Mesendoderm (in vitro differentiated cells): ENCODE data around the gene DIRAS2.

Source experiments
- DNase-seq: peaks from one replicate; pipeline ENCODE4 v3.0.0; 2013
- H2AK5ac ChIP-seq: 2 replicates; pipeline ENCODE4 v1.6.1; 2013; ENCODE audit warnings: low read length, inconsistent platforms
- H2BK120ac ChIP-seq: 2 replicates; pipeline ENCODE4 v1.6.1; 2013; ENCODE audit warnings: low read depth, mild to moderate bottlenecking, low read length, moderate library complexity, mixed read lengths
- H2BK15ac ChIP-seq: replicated peaks from 2 replicates; pipeline ENCODE4 v1.6.1; 2013; ENCODE audit warnings: low read depth, mild to moderate bottlenecking, moderate library complexity
- H2BK5ac ChIP-seq: 2 replicates; pipeline ENCODE4 v1.6.1; 2013; ENCODE audit warnings: low read length, inconsistent platforms
- H3K18ac ChIP-seq: 2 replicates; pipeline ENCODE4 v1.6.1; 2013; ENCODE audit warnings: mild to moderate bottlenecking, low read length, mixed read lengths
- H3K23ac ChIP-seq: one replicate; pipeline ENCODE4 v1.6.1; 2013; ENCODE audit warnings: low read length
- H3K27ac ChIP-seq: 2 replicates; pipeline ENCODE4 v1.5.1; 2013; ENCODE audit warnings: low read depth, mild to moderate bottlenecking, inconsistent platforms, low read length, moderate library complexity
- H3K27me3 ChIP-seq: 2 replicates; pipeline ENCODE4 v1.6.1; 2013; ENCODE audit warnings: low read length, control low read depth, mild to moderate bottlenecking, inconsistent platforms; ENCODE audit not compliant: insufficient read depth, poor library complexity
- H3K36me3 ChIP-seq: 2 replicates; pipeline ENCODE4 v1.6.1; 2013; ENCODE audit warnings: low read length, inconsistent platforms; ENCODE audit not compliant: control insufficient read depth, insufficient read depth
- H3K4ac ChIP-seq: one replicate; pipeline ENCODE4 v1.6.1; 2013; ENCODE audit warnings: low read depth, mild to moderate bottlenecking, low read length, moderate library complexity
- H3K4me1 ChIP-seq: 2 replicates; pipeline ENCODE4 v1.6.1; 2013; ENCODE audit warnings: low read depth, low read length, inconsistent platforms; ENCODE audit not compliant: control insufficient read depth
- H3K4me2 ChIP-seq: 2 replicates; pipeline ENCODE4 v1.6.1; 2013; ENCODE audit warnings: low read length
- H3K4me3 ChIP-seq: 2 replicates; pipeline ENCODE4 v1.5.1; 2013; ENCODE audit warnings: mild to moderate bottlenecking, low read length
- H3K56ac ChIP-seq: one replicate; pipeline ENCODE4 v1.6.1; 2013; ENCODE audit warnings: low read length
- H3K79me1 ChIP-seq: 2 replicates; pipeline ENCODE4 v1.6.1; 2013; ENCODE audit warnings: low read length, inconsistent platforms
- H3K79me2 ChIP-seq: 2 replicates; pipeline ENCODE4 v1.6.1; 2013; ENCODE audit warnings: mild to moderate bottlenecking, low read length; ENCODE audit not compliant: control insufficient read depth, insufficient read depth
- H3K9ac ChIP-seq: 2 replicates; pipeline ENCODE4 v1.6.1; 2013; ENCODE audit warnings: low read length, inconsistent platforms
- H4K5ac ChIP-seq: one replicate; pipeline ENCODE4 v1.6.1; 2013; ENCODE audit warnings: low read length
- H4K8ac ChIP-seq: one replicate; pipeline ENCODE4 v1.6.1; 2013; ENCODE audit warnings: low read depth, mild to moderate bottlenecking, control low read depth, low read length, moderate library complexity
- WGBS: extraction: QIAGEN DNeasy Blood & Tissue Kit; methylation state at CpG from one replicate; pipeline ENCODE4 v1.1.7; 2013; ENCODE audit warnings: low lambda C conversion rate, missing lambda C conversion rate; ENCODE audit not compliant: insufficient coverage; ENCODE audit errors: extremely low coverage; 5-methylcytosine and 5-hydroxymethylcytosine counted together

Gene DIRAS2

DNA sequence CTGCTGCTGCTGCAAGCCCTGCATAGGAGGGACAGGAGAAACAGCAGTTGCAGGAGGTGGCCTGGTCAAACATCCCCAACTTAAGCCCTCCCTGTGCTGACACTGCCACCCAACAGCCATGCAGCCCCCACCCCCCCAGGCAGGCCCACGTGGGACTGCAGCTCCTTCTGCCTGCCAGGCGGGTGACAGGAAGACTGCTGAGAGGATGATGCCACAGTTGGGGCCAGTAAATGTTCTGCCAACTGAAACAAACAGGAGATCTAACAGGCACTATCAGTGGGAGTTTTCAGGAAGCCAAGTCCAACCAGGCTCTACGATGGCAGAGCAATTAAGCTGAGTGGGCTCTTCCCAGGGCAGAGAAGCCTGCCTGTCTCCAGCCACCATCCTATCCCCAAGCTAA is 31.1 kb downstream of the DIRAS2 start:
- no peak overlapping the region for H3K4ac ChIP-seq
- H2BK5ac ChIP-seq = no peak overlapping the region
- no peaks in the 10 kb centered on the region for H3K4me1 ChIP-seq
- H3K79me1 ChIP-seq = no peaks in the 10 kb centered on the region
- DNase-seq = no peak
- WGBS = no CpG with 5 or more reads among the region's 3 CpGs
- H3K9ac ChIP-seq = no peak overlapping the region
- H2BK15ac ChIP-seq = no peak overlapping the region
- no peak overlapping the region for H2AK5ac ChIP-seq
- H3K36me3 ChIP-seq = no peaks in the 10 kb centered on the region
- no peak overlapping the region for H3K4me3 ChIP-seq
- no peaks in the 10 kb centered on the region for H3K79me2 ChIP-seq
- H3K4me2 ChIP-seq = no peak overlapping the region
- H3K23ac ChIP-seq = no peak overlapping the region
- H3K27ac ChIP-seq = no peak overlapping the region
- H3K56ac ChIP-seq = no peak overlapping the region
- no peak overlapping the region for H3K18ac ChIP-seq
- no peak overlapping the region for H4K5ac ChIP-seq
- H4K8ac ChIP-seq = no peak overlapping the region
- no peak overlapping the region for H2BK120ac ChIP-seq
- H3K27me3 ChIP-seq = no peaks in the 10 kb centered on the region

DNA sequence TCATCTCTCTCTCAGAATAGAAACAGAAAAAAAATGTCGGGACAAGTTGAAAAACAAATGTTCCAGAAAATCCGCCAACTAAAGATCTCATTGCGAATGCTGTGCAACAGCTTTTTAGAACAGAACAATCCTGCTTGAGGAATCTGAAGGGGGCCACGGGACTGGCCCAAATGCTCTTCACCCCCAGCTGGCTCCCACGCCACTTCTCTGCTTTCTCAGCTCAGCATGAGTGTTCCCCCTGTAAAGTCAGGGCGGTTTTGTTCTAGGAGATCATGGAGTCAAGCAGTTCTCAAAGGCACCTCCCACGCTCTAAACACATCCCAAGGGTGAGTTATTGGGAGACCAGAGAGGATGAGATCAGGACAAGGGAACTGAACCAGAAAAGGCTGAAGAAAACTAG is 31.5 kb downstream of the DIRAS2 start:
- Histone ChIP-seq H2BK5ac (no peak overlapping the region), H3K79me1 (no peaks in the 10 kb centered on the region), H3K4me2 (no peak overlapping the region), H2AK5ac (no peak overlapping the region), H3K79me2 (no peaks in the 10 kb centered on the region), H4K5ac (no peak overlapping the region), H3K23ac (no peak overlapping the region), H3K18ac (no peak overlapping the region), H3K27me3 (no peaks in the 10 kb centered on the region), H2BK15ac (no peak overlapping the region), H3K27ac (no peak overlapping the region), H2BK120ac (no peak overlapping the region), H3K4me1 (no peaks in the 10 kb centered on the region), H3K4me3 (no peak overlapping the region), H4K8ac (no peak overlapping the region), H3K56ac (no peak overlapping the region), H3K36me3 (no peaks in the 10 kb centered on the region), H3K9ac (no peak overlapping the region), H3K4ac (no peak overlapping the region)
- DNase-seq = no peak
- WGBS = no CpG with 5 or more reads among the region's 7 CpGs

DNA sequence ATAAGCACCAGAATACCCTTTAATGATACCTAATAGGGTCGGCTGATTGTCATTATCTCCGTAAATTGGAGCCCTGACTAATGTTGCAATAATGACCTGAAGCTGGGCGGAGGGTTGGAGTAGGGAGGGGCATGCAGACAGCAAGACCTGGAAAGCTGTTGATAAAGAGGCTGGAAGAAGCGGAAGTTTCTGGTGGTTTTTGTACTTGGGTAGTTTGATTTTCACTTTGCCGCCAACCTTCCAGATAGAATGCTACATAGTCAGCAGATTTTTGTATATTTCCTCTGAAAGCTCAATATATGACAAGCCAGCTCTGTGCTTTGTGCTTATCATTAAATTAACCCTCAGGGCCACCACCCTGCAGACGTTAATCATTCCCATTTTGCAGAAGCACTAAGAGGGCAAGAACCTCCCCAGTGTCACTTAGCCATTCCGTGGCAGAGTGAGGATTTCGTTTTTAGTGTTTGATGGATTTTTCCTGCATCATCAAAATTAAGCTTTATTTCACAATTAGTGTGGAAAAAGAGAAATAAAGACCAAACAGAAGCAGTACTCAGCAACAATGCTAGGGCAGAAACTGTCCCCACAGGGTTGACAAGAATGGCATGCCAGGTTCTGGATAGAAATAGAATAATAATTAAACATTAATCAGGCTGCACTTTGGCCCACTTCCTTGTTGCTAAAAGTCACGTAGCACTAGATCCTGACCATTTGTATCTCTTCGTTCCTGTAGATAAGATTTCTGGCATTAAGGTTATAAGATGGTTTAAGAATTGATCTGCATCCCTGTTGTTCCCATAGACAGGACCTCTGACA is 34.7 kb downstream of the DIRAS2 start:
- no peak overlapping the region for H4K8ac ChIP-seq
- no peak overlapping the region for H2BK15ac ChIP-seq
- H3K4me1 ChIP-seq = no peaks in the 10 kb centered on the region
- no peak overlapping the region for H2BK5ac ChIP-seq
- H3K4me2 ChIP-seq = no peak overlapping the region
- WGBS = no CpG with 5 or more reads among the region's 10 CpGs
- no peaks in the 10 kb centered on the region for H3K36me3 ChIP-seq
- H2AK5ac ChIP-seq = no peak overlapping the region
- no peak overlapping the region for H3K4ac ChIP-seq
- no peaks in the 10 kb centered on the region for H3K79me1 ChIP-seq
- no peak overlapping the region for H3K23ac ChIP-seq
- H3K56ac ChIP-seq = no peak overlapping the region
- H3K27ac ChIP-seq = no peak overlapping the region
- H3K4me3 ChIP-seq = no peak overlapping the region
- DNase-seq = peak; percentile 52
- no peak overlapping the region for H4K5ac ChIP-seq
- H3K79me2 ChIP-seq = no peaks in the 10 kb centered on the region
- no peak overlapping the region for H3K18ac ChIP-seq
- no peak overlapping the region for H3K9ac ChIP-seq
- H2BK120ac ChIP-seq = no peak overlapping the region
- no peaks in the 10 kb centered on the region for H3K27me3 ChIP-seq

DNA sequence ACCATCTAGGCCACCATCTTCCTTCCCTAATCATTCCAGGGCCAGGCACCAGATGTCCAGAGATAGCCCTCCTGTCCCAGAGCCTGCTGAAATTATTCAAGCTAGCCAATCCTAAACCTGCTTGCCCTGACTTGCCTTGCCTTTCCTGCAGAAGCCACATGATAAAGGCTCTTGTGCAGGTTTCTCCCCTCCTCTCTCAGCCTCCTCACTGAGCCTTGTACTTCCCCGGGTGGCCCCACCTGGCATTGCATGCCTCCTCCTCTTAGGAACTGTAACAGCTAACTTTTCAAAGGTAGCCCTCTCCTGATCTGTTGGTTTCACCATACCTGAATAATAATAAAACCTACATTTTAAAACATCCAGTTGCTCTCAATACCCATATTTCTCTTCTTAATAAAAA is 42.6 kb downstream of the DIRAS2 start:
- H4K5ac ChIP-seq = no peak overlapping the region
- no peak overlapping the region for H3K27ac ChIP-seq
- H3K18ac ChIP-seq = no peak overlapping the region
- H2BK5ac ChIP-seq = no peak overlapping the region
- H3K4ac ChIP-seq = no peak overlapping the region
- no peaks in the 10 kb centered on the region for H3K79me1 ChIP-seq
- H3K4me3 ChIP-seq = no peak overlapping the region
- no CpG with 5 or more reads among the region's 1 CpG for whole genome bisulfite sequencing
- H3K56ac ChIP-seq = no peak overlapping the region
- no peaks in the 10 kb centered on the region for H3K4me1 ChIP-seq
- H4K8ac ChIP-seq = no peak overlapping the region
- H2AK5ac ChIP-seq = no peak overlapping the region
- H3K23ac ChIP-seq = no peak overlapping the region
- peak; percentile 37 for DNase-seq
- H3K27me3 ChIP-seq = no peaks in the 10 kb centered on the region
- no peak overlapping the region for H2BK120ac ChIP-seq
- no peak overlapping the region for H3K9ac ChIP-seq
- H3K36me3 ChIP-seq = no peaks in the 10 kb centered on the region
- no peaks in the 10 kb centered on the region for H3K79me2 ChIP-seq
- no peak overlapping the region for H3K4me2 ChIP-seq
- no peak overlapping the region for H2BK15ac ChIP-seq

DNA sequence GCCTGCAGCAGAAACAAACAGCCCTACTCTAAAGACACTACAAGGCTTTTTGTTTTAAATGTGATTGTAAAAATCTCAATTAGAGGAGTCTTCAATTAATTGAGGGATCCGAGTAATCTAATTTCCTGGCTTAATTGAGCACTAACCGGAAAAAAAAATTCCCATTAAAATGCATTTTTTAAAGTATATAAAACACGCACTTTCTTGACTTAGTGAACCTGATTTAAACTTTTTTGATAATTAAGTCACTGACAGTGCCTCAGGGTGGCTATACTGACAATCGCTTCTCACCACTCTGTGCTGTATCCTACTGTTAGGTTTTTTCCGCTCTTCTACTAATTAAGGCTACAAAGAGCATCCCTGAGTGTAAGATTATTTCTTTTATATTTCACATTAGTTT is 44.4 kb downstream of the DIRAS2 start:
- no peak overlapping the region for H3K23ac ChIP-seq

DNA sequence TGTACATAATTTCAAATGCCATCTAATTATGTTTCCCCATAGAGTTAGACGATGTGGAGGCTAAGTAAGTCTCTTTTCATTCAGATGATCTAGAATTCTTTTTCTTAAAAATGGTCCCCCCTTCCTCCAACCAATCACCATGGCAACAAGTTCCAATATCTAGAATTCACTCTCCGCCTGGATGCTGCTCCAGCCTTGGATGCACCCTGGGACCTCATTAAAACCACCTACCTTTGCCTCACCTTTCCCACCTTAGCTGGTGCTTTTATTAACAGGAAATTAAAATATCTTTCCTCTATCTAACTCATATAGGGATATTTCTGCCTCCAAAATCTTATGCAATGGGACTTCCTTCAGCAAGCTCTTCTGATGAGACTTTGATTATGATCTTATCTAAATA is 49.0 kb downstream of the DIRAS2 start:
- Histone ChIP-seq H3K79me1 (no peaks in the 10 kb centered on the region), H4K5ac (no peak overlapping the region), H3K4me2 (no peak overlapping the region), H3K56ac (no peak overlapping the region), H2BK15ac (no peak overlapping the region), H3K4me3 (no peak overlapping the region), H3K27me3 (no peaks in the 10 kb centered on the region), H3K4me1 (no peaks in the 10 kb centered on the region), H3K36me3 (no peaks in the 10 kb centered on the region), H2BK5ac (no peak overlapping the region), H3K4ac (no peak overlapping the region), H3K9ac (no peak overlapping the region), H3K18ac (no peak overlapping the region), H3K27ac (no peak overlapping the region), H3K23ac (no peak overlapping the region), H2BK120ac (no peak overlapping the region), H2AK5ac (no peak overlapping the region), H4K8ac (no peak overlapping the region), H3K79me2 (no peaks in the 10 kb centered on the region)
- DNase-seq = no peak
- WGBS = no CpG with 5 or more reads among the region's 2 CpGs

More for the DNA sequence above, 44.4 kb downstream of the DIRAS2 start:
- no peak overlapping the region for H3K4ac ChIP-seq
- H3K36me3 ChIP-seq = no peaks in the 10 kb centered on the region
- no peak overlapping the region for H4K8ac ChIP-seq
- H3K79me2 ChIP-seq = no peaks in the 10 kb centered on the region
- H2BK15ac ChIP-seq = no peak overlapping the region
- H3K9ac ChIP-seq = no peak overlapping the region
- H3K18ac ChIP-seq = no peak overlapping the region
- H3K27ac ChIP-seq = no peak overlapping the region
- no peaks in the 10 kb centered on the region for H3K27me3 ChIP-seq
- H3K56ac ChIP-seq = no peak overlapping the region
- H2AK5ac ChIP-seq = no peak overlapping the region
- H3K4me2 ChIP-seq = no peak overlapping the region
- H2BK120ac ChIP-seq = no peak overlapping the region
- no peak overlapping the region for H2BK5ac ChIP-seq
- H4K5ac ChIP-seq = no peak overlapping the region
- H3K4me3 ChIP-seq = no peak overlapping the region
- no peaks in the 10 kb centered on the region for H3K79me1 ChIP-seq
- H3K4me1 ChIP-seq = no peaks in the 10 kb centered on the region
- DNase-seq = no peak
- WGBS = no CpG with 5 or more reads among the region's 5 CpGs
